ENCODE data around the gene NFAM1. TPM values are rescaled to one million over a fixed set of nuclear protein-coding genes. Genes with fewer than 3 reads are reported as not detected.

The NFAM1 gene
- total and polyA plus RNA-seq, 2 of the 4 experiments (the other 2 are of a cell fraction), result not detected

GRCh38 chr22:42353883-42354727 is 78.1 kb downstream of the NFAM1 start:
- Histone ChIP-seq H3K14ac (replicated peaks; ENCODE audit: low read depth, low read length) (no peak overlapping the region), H3K4me1 (ENCODE audit: control insufficient read depth, insufficient read depth, low read length) (no peaks in the 10 kb centered on the region), H2AK5ac (ENCODE audit: low read depth, low read length) (no peak overlapping the region), H3K9me1 (ENCODE audit: insufficient read depth, low read length) (no peaks in the 10 kb centered on the region), H4K91ac (ENCODE audit: insufficient read depth, low read depth, low read length) (no peak overlapping the region), H2BK120ac (ENCODE audit: low read depth, low read length) (no peak overlapping the region), H3K4me3 (ENCODE audit: insufficient read depth, low read depth, low read length) (no peak overlapping the region), H2BK20ac (ENCODE audit: low read depth, low read length) (no peak overlapping the region), H2BK15ac (ENCODE audit: low read depth, low read length) (no peak overlapping the region), H4K8ac (ENCODE audit: low read depth in 2 of 2, low read length in 2 of 2) (no peak overlapping the region), H3K27me3 (ENCODE audit: control insufficient read depth, insufficient read depth, low read length) (peaks cover 28% of the 10 kb centered on the region), H3K18ac (ENCODE audit: low read depth, low read length) (no peak overlapping the region), H3K4me2 (ENCODE audit: low read depth, low read length) (no peak overlapping the region), H3K23ac (ENCODE audit: low read depth, low read length) (no peak overlapping the region), H3K4ac (ENCODE audit: low read depth, low read length) (no peak overlapping the region), H3K27ac (ENCODE audit: insufficient read depth, low read length) (no peak overlapping the region), H4K20me1 (ENCODE audit: insufficient read depth, low read length) (no peaks in the 10 kb centered on the region), H3K9ac (ENCODE audit: low read depth, low read length) (no peak overlapping the region), H2AK9ac (replicated peaks; ENCODE audit: low read depth, low read length, poor library complexity) (no peak overlapping the region), H3K79me1 (ENCODE audit: low read depth in 1 of 2, low read length in 2 of 2) (no peaks in the 10 kb centered on the region), H2AFZ (replicated peaks; ENCODE audit: low read length, poor library complexity) (peak overlapping the region; percentile 27), H3K9me3 (ENCODE audit: control insufficient read depth, insufficient read depth, low read length) (no peaks in the 10 kb centered on the region), H4K5ac (ENCODE audit: low read depth, low read length) (no peak overlapping the region), H3K56ac (ENCODE audit: extremely low read depth, insufficient read depth, low read length) (no peak overlapping the region), H2BK5ac (ENCODE audit: low read depth, low read length, poor library complexity, severe bottlenecking) (no peak overlapping the region), H3K36me3 (ENCODE audit: control insufficient read depth, insufficient read depth, low read length) (no peaks in the 10 kb centered on the region)
- no peak for TF ChIP-seq CEBPB (IDR thresholded peaks at IDR 0.05; ENCODE audit: low read depth, low read length)
- dilution Hi-C loops (cut with HindIII; ENCODE audit: low sequenced_read_pairs, unreplicated experiment), result no loop called here
- BruUV-seq (replicated peaks), result no TSS peak
- ChIA-PET POLR2A (ENCODE audit: unreplicated experiment) (no interaction called here), CTCF (no interaction called here)
- DNase-seq (peak; percentile 13), ATAC-seq (ENCODE audit: low read depth) (peak; percentile 21; the same call in 1 of the 2 replicates)
- in situ Hi-C loops (cut with MboI; ENCODE audit: low sequenced_read_pairs), result no loop called here
- WGBS, 2 experiments (ENCODE audit: extremely low coverage in 2 of 2, insufficient read length in 1 of 2), result 50% methylated on average over 5 of the region's 10 CpGs; no CpG with 5 or more reads in 1 of the 2 experiments
- intact Hi-C loops (cut with micrococcal nuclease), result no loop called here

Data from IMR-90 (cell line).